Measurements from ENCODE around the gene INTS4. TPM values are rescaled to one million over a fixed set of nuclear protein-coding genes. Genes with fewer than 3 reads are reported as not detected.

The INTS4 gene
- polyA plus RNA-seq, 1 donor (not counting 4 experiments of a cell fraction or from before 2014, with no cell fraction given): 18.0 TPM

DNA sequence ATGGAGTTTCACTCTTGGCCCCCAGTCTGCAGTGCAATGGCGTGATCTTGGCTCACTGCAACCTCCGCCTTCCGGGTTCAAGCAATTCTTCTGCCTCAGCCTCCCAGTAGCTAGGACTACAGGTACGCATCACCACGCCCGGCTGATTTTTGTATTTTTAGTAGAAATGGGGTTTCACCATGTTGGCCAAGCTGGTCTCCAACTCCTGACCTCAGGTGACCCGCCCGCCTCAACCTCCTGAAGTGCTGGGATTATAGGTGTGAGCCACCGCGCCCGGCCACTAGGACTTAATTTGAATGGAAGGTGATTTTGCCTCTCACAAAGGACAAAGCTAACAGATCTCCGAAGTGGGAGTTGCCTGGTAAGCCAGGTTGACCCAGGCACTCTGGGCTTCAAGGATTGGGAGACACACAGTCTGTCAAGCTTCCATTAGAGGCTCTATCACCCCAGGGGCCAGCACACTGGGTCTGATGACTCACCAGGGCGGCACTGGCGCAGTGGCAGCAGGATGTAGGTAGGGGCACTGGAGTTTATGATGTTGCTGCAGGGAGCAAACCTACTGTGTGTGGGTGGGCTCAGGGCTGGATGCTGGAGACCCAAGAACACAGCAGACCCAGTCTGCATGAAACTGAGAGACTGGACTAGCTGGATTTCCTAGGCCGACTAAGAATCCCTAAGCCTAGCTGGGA, 46.4 kb upstream of the INTS4 start:
- H3K36me3 ChIP-seq (ENCODE audit: control insufficient read depth in 2 of 2, extremely low read depth in 1 of 2, insufficient read depth in 2 of 2, low read length in 2 of 2): no peaks in the 10 kb centered on the region
- H3K4me1 ChIP-seq (ENCODE audit: control insufficient read depth, extremely low read depth, insufficient read depth, low read length): peaks cover 21% of the 10 kb centered on the region
- H4K20me1 ChIP-seq (ENCODE audit: control insufficient read depth, extremely low read depth, insufficient read depth, low read length): no peaks in the 10 kb centered on the region
- peak overlapping the region; percentile 9 for H3K4me2 ChIP-seq (ENCODE audit: control insufficient read depth, extremely low read depth, insufficient read depth, low read depth, low read length)
- no peak for DNase-seq (ENCODE audit: low read depth, low spot score)
- H3K9ac ChIP-seq (ENCODE audit: control insufficient read depth, extremely low read depth, insufficient read depth, low read length): no peak overlapping the region
- H3K4me3 ChIP-seq (ENCODE audit: control insufficient read depth in 2 of 3, extremely low read depth in 1 of 3, insufficient read depth in 2 of 3, low read depth in 1 of 3, low read length in 3 of 3): no peak overlapping the region
- no peaks in the 10 kb centered on the region for H3K27me3 ChIP-seq (ENCODE audit: control insufficient read depth, extremely low read depth, insufficient read depth, low read length)
- H3K27ac ChIP-seq (ENCODE audit: control insufficient read depth, insufficient read depth, low read length): peak overlapping the region; percentile 57
- TF ChIP-seq EZH2 (IDR thresholded peaks at IDR 0.05; ENCODE audit: low read length): no peak
- TF ChIP-seq, protein P1, sequence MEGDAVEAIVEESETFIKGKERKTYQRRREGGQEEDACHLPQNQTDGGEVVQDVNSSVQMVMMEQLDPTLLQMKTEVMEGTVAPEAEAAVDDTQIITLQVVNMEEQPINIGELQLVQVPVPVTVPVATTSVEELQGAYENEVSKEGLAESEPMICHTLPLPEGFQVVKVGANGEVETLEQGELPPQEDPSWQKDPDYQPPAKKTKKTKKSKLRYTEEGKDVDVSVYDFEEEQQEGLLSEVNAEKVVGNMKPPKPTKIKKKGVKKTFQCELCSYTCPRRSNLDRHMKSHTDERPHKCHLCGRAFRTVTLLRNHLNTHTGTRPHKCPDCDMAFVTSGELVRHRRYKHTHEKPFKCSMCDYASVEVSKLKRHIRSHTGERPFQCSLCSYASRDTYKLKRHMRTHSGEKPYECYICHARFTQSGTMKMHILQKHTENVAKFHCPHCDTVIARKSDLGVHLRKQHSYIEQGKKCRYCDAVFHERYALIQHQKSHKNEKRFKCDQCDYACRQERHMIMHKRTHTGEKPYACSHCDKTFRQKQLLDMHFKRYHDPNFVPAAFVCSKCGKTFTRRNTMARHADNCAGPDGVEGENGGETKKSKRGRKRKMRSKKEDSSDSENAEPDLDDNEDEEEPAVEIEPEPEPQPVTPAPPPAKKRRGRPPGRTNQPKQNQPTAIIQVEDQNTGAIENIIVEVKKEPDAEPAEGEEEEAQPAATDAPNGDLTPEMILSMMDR (optimal IDR thresholded peaks at IDR 0.05 in 1 of 3, IDR thresholded peaks at IDR 0.05 in 1 of 3, conservative IDR thresholded peaks at IDR 0.05 in 1 of 3; ENCODE audit: extremely low read depth in 1 of 3, insufficient read depth in 2 of 3, low read length in 3 of 3): peak in 2 of 3 experiments; percentile 3 to 5
- no peaks in the 10 kb centered on the region for H3K79me2 ChIP-seq (ENCODE audit: control insufficient read depth, insufficient read depth, low read length)
- H3K9me1 ChIP-seq (ENCODE audit: control insufficient read depth, extremely low read depth, insufficient read depth, low read length): no peaks in the 10 kb centered on the region
- no peaks in the 10 kb centered on the region for H3K9me3 ChIP-seq (ENCODE audit: control insufficient read depth, low read depth, low read length)
- dilution Hi-C loops (cut with MboI; ENCODE audit: extremely low pct_ligation_motif_present, low sequenced_read_pairs): no loop called here
- no peak overlapping the region for H2AFZ ChIP-seq (ENCODE audit: control insufficient read depth, low read length)
- no peak for FAIRE-seq

DNA sequence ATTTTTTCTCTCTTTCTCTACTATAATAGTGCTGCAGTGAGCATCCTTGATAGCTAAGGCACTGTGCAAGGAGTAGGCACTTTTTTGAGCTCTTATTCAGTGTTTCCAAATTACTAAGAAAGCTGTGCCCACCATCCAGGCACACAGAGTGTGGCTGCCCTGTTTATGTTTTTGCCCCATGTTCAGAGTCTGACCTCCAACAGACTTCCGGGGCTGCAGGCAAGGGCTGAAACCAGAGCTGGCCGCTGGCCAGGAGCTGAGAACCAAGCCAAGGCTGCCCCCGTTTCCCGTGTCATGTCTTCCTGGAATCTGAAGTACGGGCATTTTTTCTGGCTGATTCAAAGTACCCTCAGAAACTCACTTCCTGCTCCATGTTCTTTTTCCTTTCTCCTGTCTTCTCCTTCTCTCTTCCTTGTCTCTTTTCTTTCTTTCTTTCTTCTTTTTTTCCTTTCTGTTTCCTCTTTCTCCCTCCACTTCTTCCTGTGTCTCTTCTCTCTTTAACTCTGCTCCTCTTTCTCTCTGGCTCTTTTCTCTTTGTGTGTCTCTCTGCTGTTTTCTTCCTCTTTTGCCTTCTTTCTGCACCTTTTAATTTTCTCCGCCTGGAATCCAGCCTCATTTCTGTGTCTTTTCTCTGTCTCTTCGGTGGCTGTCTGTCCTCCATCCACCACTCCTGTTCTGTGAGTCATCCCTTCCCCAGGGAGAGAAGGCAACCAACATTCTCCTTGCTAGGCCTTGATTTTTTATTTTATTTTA, 45.6 kb upstream of the INTS4 start:
- no peak for DNase-seq (ENCODE audit: low read depth, low spot score)
- Histone ChIP-seq H2AFZ (ENCODE audit: control insufficient read depth, low read length) (peak overlapping the region; percentile 75), H3K4me3 (ENCODE audit: control insufficient read depth in 2 of 3, extremely low read depth in 1 of 3, insufficient read depth in 2 of 3, low read depth in 1 of 3, low read length in 3 of 3) (peak overlapping the region in 2 of 3 experiments; percentile 8 to 34), H3K36me3 (ENCODE audit: control insufficient read depth in 2 of 2, extremely low read depth in 1 of 2, insufficient read depth in 2 of 2, low read length in 2 of 2) (no peaks in the 10 kb centered on the region), H3K27me3 (ENCODE audit: control insufficient read depth, extremely low read depth, insufficient read depth, low read length) (no peaks in the 10 kb centered on the region), H3K9me1 (ENCODE audit: control insufficient read depth, extremely low read depth, insufficient read depth, low read length) (no peaks in the 10 kb centered on the region), H3K9ac (ENCODE audit: control insufficient read depth, extremely low read depth, insufficient read depth, low read length) (peak overlapping the region; percentile 43), H3K27ac (ENCODE audit: control insufficient read depth, insufficient read depth, low read length) (peak overlapping the region; percentile 57), H3K4me1 (ENCODE audit: control insufficient read depth, extremely low read depth, insufficient read depth, low read length) (peaks cover 19% of the 10 kb centered on the region), H3K9me3 (ENCODE audit: control insufficient read depth, low read depth, low read length) (no peaks in the 10 kb centered on the region), H4K20me1 (ENCODE audit: control insufficient read depth, extremely low read depth, insufficient read depth, low read length) (no peaks in the 10 kb centered on the region), H3K79me2 (ENCODE audit: control insufficient read depth, insufficient read depth, low read length) (no peaks in the 10 kb centered on the region), H3K4me2 (ENCODE audit: control insufficient read depth, extremely low read depth, insufficient read depth, low read depth, low read length) (peak overlapping the region; percentile 75)
- dilution Hi-C loops (cut with MboI; ENCODE audit: extremely low pct_ligation_motif_present, low sequenced_read_pairs): no loop called here
- peak; percentile 77 for FAIRE-seq
- TF ChIP-seq, protein P1 (optimal IDR thresholded peaks at IDR 0.05 in 1 of 3, IDR thresholded peaks at IDR 0.05 in 1 of 3, conservative IDR thresholded peaks at IDR 0.05 in 1 of 3; ENCODE audit: extremely low read depth in 1 of 3, insufficient read depth in 2 of 3, low read length in 3 of 3): no peak
- TF ChIP-seq EZH2 (IDR thresholded peaks at IDR 0.05; ENCODE audit: low read length): no peak
